Measurements from ENCODE around the gene LTBP1.

The LTBP1 gene

GRCh38 chr2:33323957-33324356 lies 377.2 kb downstream of the LTBP1 start:
- no peak overlapping the region for H3K4me3 ChIP-seq (ENCODE audit: low read length)
- no peak overlapping the region for H3K27ac ChIP-seq (ENCODE audit: low read depth, low read length)
- H3F3A ChIP-seq (ENCODE audit: control insufficient read depth, insufficient read depth): peaks cover 6% of the 10 kb centered on the region; the same call in 1 of the 2 replicates
- H3K27me3 ChIP-seq (ENCODE audit: control insufficient read depth, low read length): no peaks in the 10 kb centered on the region
- peaks cover 28% of the 10 kb centered on the region for H3K4me1 ChIP-seq (ENCODE audit: control insufficient read depth, low read length)
- peaks cover 32% of the 10 kb centered on the region for H3K36me3 ChIP-seq (ENCODE audit: control insufficient read depth, low read length)
- no peak for TF ChIP-seq CTCF (IDR thresholded peaks at IDR 0.05; ENCODE audit: low read depth, low read length, poor library complexity, severe bottlenecking)
- no peak for TF ChIP-seq EZH2phosphoT487 (IDR thresholded peaks at IDR 0.05; ENCODE audit: borderline replicate concordance, low read length)
- H3K9me2 ChIP-seq (replicated peaks; ENCODE audit: control insufficient read depth, low read length): no peaks in the 10 kb centered on the region
- no peaks in the 10 kb centered on the region for H4K20me1 ChIP-seq (ENCODE audit: control insufficient read depth, insufficient read depth, low read depth, low read length)
- H3K79me2 ChIP-seq (ENCODE audit: control insufficient read depth, low read length): no peaks in the 10 kb centered on the region
- H3K4me2 ChIP-seq (ENCODE audit: low read length): no peak overlapping the region
- H3K9me3 ChIP-seq (ENCODE audit: control insufficient read depth, insufficient read depth, low read length): no peaks in the 10 kb centered on the region

- peaks cover 26% of the 10 kb centered on the region for H3K36me3 ChIP-seq (ENCODE audit: control insufficient read depth, low read length)
- H3K79me2 ChIP-seq (ENCODE audit: control insufficient read depth, low read length): no peaks in the 10 kb centered on the region
- H3K4me1 ChIP-seq (ENCODE audit: control insufficient read depth, low read length): peaks cover 27% of the 10 kb centered on the region
- no peaks in the 10 kb centered on the region for H3K9me2 ChIP-seq (replicated peaks; ENCODE audit: control insufficient read depth, low read length)
- no peaks in the 10 kb centered on the region for H4K20me1 ChIP-seq (ENCODE audit: control insufficient read depth, insufficient read depth, low read depth, low read length)
- no peak for TF ChIP-seq EZH2phosphoT487 (IDR thresholded peaks at IDR 0.05; ENCODE audit: borderline replicate concordance, low read length)
- H3K27me3 ChIP-seq (ENCODE audit: control insufficient read depth, low read length): no peaks in the 10 kb centered on the region
- no peak overlapping the region for H3K4me2 ChIP-seq (ENCODE audit: low read length)
- no peak overlapping the region for H3K4me3 ChIP-seq (ENCODE audit: low read length)
- H3K27ac ChIP-seq (ENCODE audit: low read depth, low read length): no peak overlapping the region
- H3F3A ChIP-seq (ENCODE audit: control insufficient read depth, insufficient read depth): peaks cover 9% of the 10 kb centered on the region; the same call in 1 of the 2 replicates
- H3K9me3 ChIP-seq (ENCODE audit: control insufficient read depth, insufficient read depth, low read length): no peaks in the 10 kb centered on the region
Measured at GRCh38 chr2:33326100-33326499, 379.3 kb downstream of the LTBP1 start.

- Histone ChIP-seq H3K9me2 (replicated peaks; ENCODE audit: control insufficient read depth, low read length) (no peaks in the 10 kb centered on the region), H3K36me3 (ENCODE audit: control insufficient read depth, low read length) (peaks cover 24% of the 10 kb centered on the region), H3K79me2 (ENCODE audit: control insufficient read depth, low read length) (no peaks in the 10 kb centered on the region), H3K4me3 (ENCODE audit: low read length) (no peak overlapping the region), H4K20me1 (ENCODE audit: control insufficient read depth, insufficient read depth, low read depth, low read length) (no peaks in the 10 kb centered on the region), H3K27me3 (ENCODE audit: control insufficient read depth, low read length) (no peaks in the 10 kb centered on the region), H3K4me1 (ENCODE audit: control insufficient read depth, low read length) (peaks cover 20% of the 10 kb centered on the region), H3K9me3 (ENCODE audit: control insufficient read depth, insufficient read depth, low read length) (no peaks in the 10 kb centered on the region), H3K27ac (ENCODE audit: low read depth, low read length) (no peak overlapping the region), H3F3A (ENCODE audit: control insufficient read depth, insufficient read depth) (0 out of 2 replicates have a peak, but pooled peaks cover 4% of the 10 kb centered on the region), H3K4me2 (ENCODE audit: low read length) (no peak overlapping the region)
- TF ChIP-seq EZH2phosphoT487 (IDR thresholded peaks at IDR 0.05; ENCODE audit: borderline replicate concordance, low read length): no peak
Measured at GRCh38 chr2:33333433-33333832, 386.7 kb downstream of the LTBP1 start.

- Histone ChIP-seq H3K27me3 (ENCODE audit: control insufficient read depth, low read length) (no peaks in the 10 kb centered on the region), H3K4me1 (ENCODE audit: control insufficient read depth, low read length) (peaks cover 20% of the 10 kb centered on the region), H3K79me2 (ENCODE audit: control insufficient read depth, low read length) (no peaks in the 10 kb centered on the region), H3K9me2 (replicated peaks; ENCODE audit: control insufficient read depth, low read length) (no peaks in the 10 kb centered on the region), H3K9me3 (ENCODE audit: control insufficient read depth, insufficient read depth, low read length) (no peaks in the 10 kb centered on the region), H3K36me3 (ENCODE audit: control insufficient read depth, low read length) (peaks cover 21% of the 10 kb centered on the region), H4K20me1 (ENCODE audit: control insufficient read depth, insufficient read depth, low read depth, low read length) (no peaks in the 10 kb centered on the region), H3F3A (ENCODE audit: control insufficient read depth, insufficient read depth) (0 out of 2 replicates have a peak, but pooled peaks cover 4% of the 10 kb centered on the region), H3K4me3 (ENCODE audit: low read length) (no peak overlapping the region), H3K4me2 (ENCODE audit: low read length) (no peak overlapping the region), H3K27ac (ENCODE audit: low read depth, low read length) (no peak overlapping the region)
- TF ChIP-seq EZH2phosphoT487 (IDR thresholded peaks at IDR 0.05; ENCODE audit: borderline replicate concordance, low read length) (no peak), CTCF (IDR thresholded peaks at IDR 0.05; ENCODE audit: low read depth, low read length, poor library complexity, severe bottlenecking) (no peak)
Measured at GRCh38 chr2:33334083-33334482, 387.3 kb downstream of the LTBP1 start.

Measured in DOHH2 (cell line).